IMR-90 (cell line): ENCODE data around the gene PPP1R27. TPM values are rescaled to one million over a fixed set of nuclear protein-coding genes. Genes with fewer than 3 reads are reported as not detected.

Experiments used
- ATAC-seq: fragments of 200-7000 bp; cut with Tn5 transposase; 2 replicates; pipeline ENCODE4 v1.9.1; 2020; ENCODE audit warnings: low read depth, mild to moderate bottlenecking, moderate library complexity
- BruUV-seq: library from RNA; stranded (reverse); fragments of 400-500 nt; replicated peaks from 2 replicates; lab custom pipeline; 2021; lab: Mats Ljungman, UMichigan
- CTCF ChIA-PET: fragments of 300-600 bp; formaldehyde crosslinking; extraction: SDS; loops from one replicate; lab custom pipeline; 2021; ENCODE audit warnings: antibody characterized with exemption; lab: Yijun Ruan, JAX
- POLR2A ChIA-PET: fragments of 300-600 bp; sonication (Branson Sonifier 250); formaldehyde crosslinking; loops from one replicate; lab custom pipeline; 2022; ENCODE audit warnings: antibody characterized with exemption; ENCODE audit not compliant: unreplicated experiment; lab: Charles Lee
- DNase-seq: peaks from one replicate; pipeline ENCODE4 v3.0.0; 2013
- H2AFZ ChIP-seq: replicated peaks from 2 replicates; pipeline ENCODE3; 2013; ENCODE audit warnings: low read length, mild to moderate bottlenecking; ENCODE audit not compliant: poor library complexity
- H2AK5ac ChIP-seq: 2 replicates; pipeline ENCODE4 v1.6.1; 2013; ENCODE audit warnings: low read depth, low read length, inconsistent platforms
- H2AK9ac ChIP-seq: replicated peaks from 2 replicates; pipeline ENCODE3; 2013; ENCODE audit warnings: mild to moderate bottlenecking, low read depth, low read length, moderate library complexity; ENCODE audit not compliant: poor library complexity
- H2BK120ac ChIP-seq: 2 replicates; pipeline ENCODE4 v1.6.1; 2013; ENCODE audit warnings: low read depth, low read length, inconsistent platforms
- H2BK15ac ChIP-seq: 3 replicates; pipeline ENCODE4 v1.6.1; 2013; ENCODE audit warnings: low read depth, low read length, inconsistent platforms
- H2BK20ac ChIP-seq: 2 replicates; pipeline ENCODE4 v1.6.1; 2013; ENCODE audit warnings: low read depth, mild to moderate bottlenecking, inconsistent platforms, low read length, moderate library complexity
- H2BK5ac ChIP-seq: 2 replicates; pipeline ENCODE4 v1.6.1; 2013; ENCODE audit warnings: mild to moderate bottlenecking, low read depth, low read length, inconsistent platforms; ENCODE audit not compliant: poor library complexity, severe bottlenecking
- H3K14ac ChIP-seq: replicated peaks from 2 replicates; pipeline ENCODE4 v1.6.1; 2013; ENCODE audit warnings: low read depth, low read length, inconsistent platforms
- H3K18ac ChIP-seq: 2 replicates; pipeline ENCODE4 v1.6.1; 2013; ENCODE audit warnings: low read depth, low read length, control low read depth
- H3K23ac ChIP-seq: 2 replicates; pipeline ENCODE4 v1.6.1; 2013; ENCODE audit warnings: low read depth, low read length, inconsistent platforms
- H3K27ac ChIP-seq: 2 replicates; pipeline ENCODE4 v1.5.1; 2013; ENCODE audit warnings: mild to moderate bottlenecking, control low read depth, low read length; ENCODE audit not compliant: insufficient read depth
- H3K27me3 ChIP-seq: 2 replicates; pipeline ENCODE4 v1.6.1; 2013; ENCODE audit warnings: low read length; ENCODE audit not compliant: control insufficient read depth, insufficient read depth
- H3K36me3 ChIP-seq: 2 replicates; pipeline ENCODE4 v1.6.1; 2013; ENCODE audit warnings: low read length, mixed read lengths; ENCODE audit not compliant: control insufficient read depth, insufficient read depth
- H3K4ac ChIP-seq: 2 replicates; pipeline ENCODE4 v1.6.1; 2013; ENCODE audit warnings: low read depth, low read length, inconsistent platforms
- H3K4me1 ChIP-seq: 2 replicates; pipeline ENCODE4 v1.6.1; 2013; ENCODE audit warnings: low read length, mixed read lengths; ENCODE audit not compliant: control insufficient read depth, insufficient read depth
- H3K4me2 ChIP-seq: 2 replicates; pipeline ENCODE4 v1.6.1; 2013; ENCODE audit warnings: low read depth, mild to moderate bottlenecking, control low read depth, low read length, moderate library complexity
- H3K4me3 ChIP-seq: 2 replicates; pipeline ENCODE4 v1.5.1; 2013; ENCODE audit warnings: low read depth, mild to moderate bottlenecking, control low read depth, low read length, moderate library complexity; ENCODE audit not compliant: insufficient read depth
- H3K56ac ChIP-seq: 2 replicates; pipeline ENCODE4 v1.6.1; 2013; ENCODE audit warnings: low read length, inconsistent platforms; ENCODE audit not compliant: insufficient read depth; ENCODE audit errors: extremely low read depth
- H3K79me1 ChIP-seq, 2 experiments: 2 replicates each; pipeline ENCODE4 v1.6.1; 2013; ENCODE audit warnings: low read length in 2 of 2, inconsistent platforms in 1 of 2, low read depth in 1 of 2
- H3K9ac ChIP-seq: 2 replicates; pipeline ENCODE4 v1.6.1; 2013; ENCODE audit warnings: low read depth, low read length, control low read depth
- H3K9me1 ChIP-seq: 2 replicates; pipeline ENCODE4 v1.6.1; 2013; ENCODE audit warnings: low read length, inconsistent platforms; ENCODE audit not compliant: insufficient read depth
- H3K9me3 ChIP-seq: 2 replicates; pipeline ENCODE4 v1.6.1; 2013; ENCODE audit warnings: low read length; ENCODE audit not compliant: control insufficient read depth, insufficient read depth
- H4K20me1 ChIP-seq: 2 replicates; pipeline ENCODE4 v1.6.1; 2013; ENCODE audit warnings: low read length, inconsistent platforms; ENCODE audit not compliant: insufficient read depth
- H4K5ac ChIP-seq: 2 replicates; pipeline ENCODE4 v1.6.1; 2013; ENCODE audit warnings: mild to moderate bottlenecking, low read depth, low read length, control low read depth
- H4K8ac ChIP-seq, 2 experiments: 2 replicates each; pipeline ENCODE4 v1.6.1; 2013; ENCODE audit warnings: low read depth in 2 of 2, low read length in 2 of 2, control low read depth in 1 of 2, inconsistent platforms in 1 of 2
- H4K91ac ChIP-seq: 2 replicates; pipeline ENCODE4 v1.6.1; 2013; ENCODE audit warnings: low read depth, low read length, inconsistent platforms; ENCODE audit not compliant: insufficient read depth
- CHD1 ChIP-seq: IDR thresholded peaks from 2 replicates; pipeline ENCODE4 v1.6.1; 2012; ENCODE audit warnings: low read depth, low read length, improper control_type of control experiment
- FOS ChIP-seq: fragments of 150-350 bp; IDR thresholded peaks from 2 replicates; pipeline ENCODE4 v1.6.1; 2016; ENCODE audit warnings: low read depth, low read length
- MAZ ChIP-seq: IDR thresholded peaks from 2 replicates; pipeline ENCODE4 v1.6.1; 2012; ENCODE audit warnings: low read depth, mild to moderate bottlenecking, low read length, improper control_type of control experiment, moderate library complexity, borderline replicate concordance
- MXI1 ChIP-seq: IDR thresholded peaks from 2 replicates; pipeline ENCODE4 v1.6.1; 2012; ENCODE audit warnings: low read depth, mild to moderate bottlenecking, low read length, moderate library complexity, borderline replicate concordance
- NFE2L2 ChIP-seq: fragments of 150-350 bp; IDR thresholded peaks from 2 replicates; pipeline ENCODE4 v1.6.1; 2016; ENCODE audit warnings: low read depth, mild to moderate bottlenecking, low read length
- POLR2A ChIP-seq: IDR thresholded peaks from 2 replicates; pipeline ENCODE4 v1.6.1; 2012; ENCODE audit warnings: mild to moderate bottlenecking, low read depth, low read length
- RAD21 ChIP-seq: IDR thresholded peaks from 2 replicates; pipeline ENCODE4 v1.6.1; 2012; ENCODE audit warnings: low read length, improper control_type of control experiment
- RCOR1 ChIP-seq: IDR thresholded peaks from 2 replicates; pipeline ENCODE4 v1.6.1; 2012; ENCODE audit warnings: mild to moderate bottlenecking, low read length, improper control_type of control experiment; ENCODE audit not compliant: insufficient replicate concordance
- WGBS, 2 experiments: methylation state at CpG; one replicate each; pipeline versions ENCODE4 v1.1.5 to v1.1.7; 2013; ENCODE audit warnings: missing lambda C conversion rate in 2 of 2; ENCODE audit not compliant: insufficient read length in 1 of 2; ENCODE audit errors: extremely low coverage in 2 of 2; 5-methylcytosine and 5-hydroxymethylcytosine counted together
- dilution Hi-C: fragments of 300-500 bp; cut with HindIII; formaldehyde crosslinking; loops from one replicate; pipeline ENCODE4 v1.14.3; 2018; ENCODE audit warnings: low sequenced_read_pairs; ENCODE audit not compliant: unreplicated experiment
- in situ Hi-C: fragments of 300-500 bp; cut with MboI; formaldehyde crosslinking; loops from 3 replicates; pipeline ENCODE4 v1.14.3; 2019; ENCODE audit warnings: low sequenced_read_pairs, inconsistent platforms, mixed read lengths
- intact Hi-C: fragments of 100-400 bp; cut with micrococcal nuclease; formaldehyde crosslinking; loops from 2 replicates; pipeline ENCODE4 v1.10.0; 2022
- polyA plus RNA-seq, 3 experiments: library from polyadenylated mRNA; depleted of rRNA; stranded (reverse); fragments of >200 nt; gene quantifications; 2 replicates each; pipeline ENCODE4 v1.2.3, GENCODE V29; 2012; ENCODE audit warnings: low replicate concordance in 1 of 3
- total RNA-seq: library from RNA; depleted of rRNA; stranded (reverse); fragments of >200 nt; gene quantifications from 2 replicates; pipeline ENCODE4 v1.2.3, GENCODE V29; 2012
- TF ChIP-seq, protein P1 (sequence below): fragments of 150-350 bp; IDR thresholded peaks from 2 replicates; pipeline ENCODE4 v1.6.1; 2017; ENCODE audit warnings: mild to moderate bottlenecking, antibody characterized with exemption, low read length, low read depth

The PPP1R27 gene
- total and polyA plus RNA-seq, 2 of the 4 experiments (the other 2 are of a cell fraction), result 0.21 TPM; not detected in 1

DNA sequence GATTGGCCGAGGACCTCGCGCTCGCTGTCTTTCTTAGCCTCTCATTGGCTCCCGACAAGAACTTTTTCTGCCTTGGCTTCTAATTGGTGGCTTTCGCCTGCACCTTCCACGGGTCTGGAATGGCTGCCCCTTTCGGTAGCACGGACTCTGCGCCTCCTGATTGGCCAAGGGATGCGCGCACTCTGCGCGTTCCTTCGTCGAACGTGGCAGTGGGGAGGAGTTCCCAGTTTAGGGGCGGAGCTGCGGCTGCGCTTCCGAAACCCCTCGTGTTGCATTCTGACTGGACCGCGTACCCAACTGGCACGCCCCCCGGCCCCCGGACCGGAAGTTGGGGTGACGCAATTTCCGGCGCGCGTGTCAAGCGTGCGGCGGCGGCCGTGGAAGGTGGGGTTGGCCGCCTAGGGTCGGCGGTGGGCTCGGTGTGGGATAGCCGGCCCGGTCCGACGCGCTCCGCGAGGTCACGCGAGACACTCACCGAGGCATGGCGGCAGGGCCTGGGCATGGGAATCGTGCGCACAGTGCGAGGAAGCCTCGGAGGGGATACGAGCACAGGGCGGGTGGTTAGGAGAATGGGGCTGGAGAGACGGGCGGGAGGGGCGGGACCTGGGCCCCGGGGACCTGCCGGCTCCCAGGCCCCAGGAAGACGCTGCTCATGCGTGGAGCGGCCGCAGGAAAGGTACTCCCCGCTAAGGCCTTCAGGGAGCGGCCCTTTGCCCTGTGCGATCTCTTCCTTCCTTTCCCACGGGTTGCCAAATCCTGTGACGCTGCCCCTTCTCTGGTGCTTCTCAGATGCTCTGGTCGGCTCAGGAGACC lies 26.1 kb upstream of the PPP1R27 start (continued):
- TF ChIP-seq FOS (peak; percentile 96; the same call in 1 of the 2 replicates), RAD21 (no peak), NFE2L2 (no peak)

- peaks cover 37% of the 10 kb centered on the region for H3K36me3 ChIP-seq
- peak; percentile 85 for ATAC-seq
- H2AK5ac ChIP-seq, result peak within 1 kb of the TSS; percentile 100
- ChIA-PET CTCF (no interaction called here), POLR2A (interaction anchor here (0.6 kb wide), 1 partner anchor 129 kb away, joined by 4 read pairs; no protein-coding TSS in a partner anchor)
- peak within 1 kb of the TSS; percentile 92 for H2AFZ ChIP-seq
- peaks cover 50% of the 10 kb centered on the region for H4K20me1 ChIP-seq
- H4K91ac ChIP-seq, result peak within 1 kb of the TSS; percentile 99
- in situ Hi-C loops (no loop called here), intact Hi-C loops (no loop called here), dilution Hi-C loops (no loop called here)
- peaks cover 23 to 68% of the 10 kb centered on the region in 2 experiments for H3K79me1 ChIP-seq
- H3K4ac ChIP-seq, result peak within 1 kb of the TSS; percentile 98
- peak within 1 kb of the TSS; percentile 95 for H3K27ac ChIP-seq
- peak within 1 kb of the TSS; percentile 97 for H2AK9ac ChIP-seq
- H3K9me1 ChIP-seq, result peaks cover 18% of the 10 kb centered on the region
- H2BK15ac ChIP-seq, result peak within 1 kb of the TSS; percentile 49; the same call in 1 of the 3 replicates
- H3K18ac ChIP-seq, result peak within 1 kb of the TSS; percentile 83
- no peak within 1 kb of the TSS for H2BK20ac ChIP-seq
- peaks cover 18% of the 10 kb centered on the region for H3K4me1 ChIP-seq
- peak within 1 kb of the TSS; percentile 67; the same call in 1 of the 2 replicates for H2BK120ac ChIP-seq
- peak within 1 kb of the TSS; percentile 99 for H3K14ac ChIP-seq
- peak within 1 kb of the TSS; percentile 98 for H3K56ac ChIP-seq
- peak within 1 kb of the TSS; percentile 94 for H3K9ac ChIP-seq
- H4K8ac ChIP-seq, result peak within 1 kb of the TSS; percentile 99
- H3K4me2 ChIP-seq, result peak within 1 kb of the TSS; percentile 98
- peak within 1 kb of the TSS; percentile 95 for H4K5ac ChIP-seq
- H3K9me3 ChIP-seq, result no peaks in the 10 kb centered on the region
- peak within 1 kb of the TSS; percentile 82 for H3K4me3 ChIP-seq
- no peak for DNase-seq
- no TSS peak for BruUV-seq
- 0% methylated on average over 51 of the region's 95 CpGs; no CpG with 5 or more reads in 1 of the 2 experiments for WGBS, 2 experiments
- no peaks in the 10 kb centered on the region for H3K27me3 ChIP-seq
- TF ChIP-seq, protein P1, sequence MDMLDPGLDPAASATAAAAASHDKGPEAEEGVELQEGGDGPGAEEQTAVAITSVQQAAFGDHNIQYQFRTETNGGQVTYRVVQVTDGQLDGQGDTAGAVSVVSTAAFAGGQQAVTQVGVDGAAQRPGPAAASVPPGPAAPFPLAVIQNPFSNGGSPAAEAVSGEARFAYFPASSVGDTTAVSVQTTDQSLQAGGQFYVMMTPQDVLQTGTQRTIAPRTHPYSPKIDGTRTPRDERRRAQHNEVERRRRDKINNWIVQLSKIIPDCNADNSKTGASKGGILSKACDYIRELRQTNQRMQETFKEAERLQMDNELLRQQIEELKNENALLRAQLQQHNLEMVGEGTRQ, result peak; percentile 44
- TF ChIP-seq RCOR1, result no peak
- peak; percentile 55 for TF ChIP-seq MAZ
- TF ChIP-seq CHD1, result peak; percentile 68; the same call in 1 of the 2 replicates
- TF ChIP-seq FOS, result no peak
- TF ChIP-seq POLR2A, result peak; percentile 99
- TF ChIP-seq MXI1, result peak; percentile 65; the same call in 1 of the 2 replicates
- H2BK5ac ChIP-seq, result peak within 1 kb of the TSS; percentile 97
- peak within 1 kb of the TSS; percentile 96 for H3K23ac ChIP-seq
Measured at GRCh38 chr17:81859906-81860755, 25.3 kb upstream of the PPP1R27 start, which contains the start of gene P4HB. P4HB (minus strand) TSS chr17:81860535; CDS start chr17:81860471, 64 bp downstream.
